GM13977 (cell line): ENCODE measurements around the gene SSX3.
"Not testable (repeated sequence)": the region's sequence is repeated elsewhere in the genome, so short reads cannot be mapped to it uniquely, and the experiment has no call there.

Source experiments
- DNase-seq: peaks from one replicate; pipeline ENCODE4 v3.0.0; 2012; ENCODE audit warnings: low spot score
- in situ Hi-C: fragments of 300-500 bp; cut with MboI; formaldehyde crosslinking; loops from one replicate; pipeline ENCODE4 v1.12.0; 2022; ENCODE audit warnings: low sequenced_read_pairs, low pct_unique_long_range_greater_than_20kb, mixed read lengths, inconsistent platforms; ENCODE audit not compliant: unreplicated experiment
- TF ChIP-seq, protein P1 (sequence below): IDR thresholded peaks from 2 replicates; pipeline ENCODE4 v1.5.1; 2012; ENCODE audit warnings: mild to moderate bottlenecking, control low read depth; ENCODE audit not compliant: insufficient read depth; ENCODE audit errors: extremely low read depth, missing control alignments

Gene SSX3, protein sequence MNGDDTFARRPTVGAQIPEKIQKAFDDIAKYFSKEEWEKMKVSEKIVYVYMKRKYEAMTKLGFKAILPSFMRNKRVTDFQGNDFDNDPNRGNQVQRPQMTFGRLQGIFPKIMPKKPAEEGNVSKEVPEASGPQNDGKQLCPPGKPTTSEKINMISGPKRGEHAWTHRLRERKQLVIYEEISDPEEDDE

DNA sequence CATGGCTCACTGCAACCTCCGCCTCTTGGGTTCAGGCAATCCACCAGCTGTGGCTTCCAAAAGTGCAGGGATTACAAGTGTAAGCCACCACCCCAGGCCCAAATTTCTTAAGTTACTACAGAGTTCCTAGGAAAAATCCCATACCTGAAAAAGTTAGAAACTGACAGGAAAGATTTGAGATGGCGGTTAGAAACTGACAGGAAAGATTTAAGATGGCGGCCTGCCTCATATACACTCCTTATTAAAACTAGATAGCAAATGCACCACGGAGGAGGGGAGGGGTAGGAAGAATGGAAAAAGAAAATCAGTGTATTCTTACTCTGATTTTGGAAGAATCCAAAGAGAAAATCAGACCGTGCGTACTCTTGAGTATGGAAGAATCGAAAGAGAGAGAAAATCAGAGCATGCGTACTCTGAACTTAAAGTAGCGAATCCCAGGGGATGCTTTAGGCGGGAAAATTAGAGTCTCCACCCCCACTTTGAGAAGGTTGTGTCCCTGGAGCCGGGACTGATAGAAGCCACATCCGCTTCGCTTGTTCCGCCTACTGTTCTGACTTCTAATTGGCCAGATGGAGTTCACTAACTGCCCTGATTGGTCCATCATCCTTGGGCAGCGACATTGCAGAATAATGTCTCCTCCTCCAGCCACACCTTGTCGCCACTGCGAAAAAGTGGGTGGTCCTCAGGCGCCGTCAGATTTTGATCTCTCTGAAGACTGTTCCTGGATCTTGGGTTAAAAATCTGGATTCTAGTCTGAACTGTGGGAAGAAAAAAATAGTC is at the start of gene SSX3:
Gene SSX3 (minus strand): TSS at position 389 of the 780 bp plus-strand sequence. CDS start 1,454 bp downstream, outside the sequence.
- in situ Hi-C loops, DNase-seq: not testable (repeated sequence)

DNA sequence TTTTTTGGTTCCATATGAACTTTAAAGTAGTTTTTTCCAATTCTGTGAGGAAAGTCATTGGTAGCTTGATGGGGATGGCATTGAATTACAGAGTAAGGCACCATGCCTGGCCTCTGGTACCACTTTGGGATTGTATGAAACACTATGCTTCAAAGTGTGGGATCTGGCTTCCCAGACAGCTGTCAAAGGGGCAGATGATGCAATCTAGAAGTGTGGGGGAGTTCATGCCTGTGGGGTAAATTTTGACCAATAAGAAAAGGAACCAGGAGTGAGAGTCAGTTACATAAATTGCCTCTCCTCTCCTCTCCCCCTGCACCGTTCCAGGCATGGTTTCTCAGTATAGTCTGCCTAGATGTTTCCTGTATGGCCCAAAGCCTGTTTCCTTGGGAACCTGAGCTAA is 41.3 kb upstream of the SSX3 start:
- DNase-seq, in situ Hi-C loops: not testable (repeated sequence)

DNA sequence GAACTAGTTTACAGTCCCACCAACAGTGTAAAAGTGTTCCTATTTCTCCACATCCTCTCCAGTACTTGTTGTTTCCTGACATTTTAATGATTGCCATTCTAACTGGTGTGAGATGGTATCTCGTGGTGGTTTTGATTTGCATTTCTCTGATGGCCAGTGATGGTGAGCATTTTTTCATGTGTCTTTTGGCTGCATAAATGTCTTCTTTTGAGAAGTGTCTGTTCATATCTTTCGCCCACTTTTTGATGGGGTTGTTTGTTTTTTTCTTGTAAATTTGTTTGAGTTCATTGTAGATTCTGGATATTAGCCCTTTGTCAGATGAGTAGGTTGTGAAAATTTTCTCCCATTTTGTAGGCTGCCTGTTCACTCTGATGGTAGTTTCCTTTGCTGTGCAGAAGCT is 40.4 kb upstream of the SSX3 start:
- in situ Hi-C loops, DNase-seq: not testable (repeated sequence)

DNA sequence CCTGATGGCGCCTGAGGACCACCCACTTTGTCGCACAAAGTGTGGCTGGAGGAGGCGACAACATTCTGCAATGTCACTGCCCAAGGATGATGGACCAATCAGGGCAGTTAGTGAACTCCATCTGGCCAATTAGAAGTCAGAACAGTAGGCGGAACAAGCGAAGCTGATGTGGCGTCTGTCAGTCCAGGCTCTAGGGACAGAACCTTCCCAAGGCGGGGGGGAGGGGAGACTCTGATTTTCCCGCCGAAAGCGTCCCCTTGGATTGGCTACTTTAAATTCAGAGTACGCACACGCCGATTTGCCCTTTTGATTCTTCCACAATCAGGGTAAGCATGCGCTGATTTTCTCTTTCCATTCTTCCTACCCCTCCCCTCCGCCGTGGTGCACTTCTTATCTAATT is 26.7 kb upstream of the SSX3 start, which contains the start of gene SSX4:
Gene SSX4 (plus strand): TSS at position 301 of the 400 bp plus-strand sequence. CDS start 515 bp downstream, outside the sequence.
- DNase-seq, in situ Hi-C loops: not testable (repeated sequence)

DNA sequence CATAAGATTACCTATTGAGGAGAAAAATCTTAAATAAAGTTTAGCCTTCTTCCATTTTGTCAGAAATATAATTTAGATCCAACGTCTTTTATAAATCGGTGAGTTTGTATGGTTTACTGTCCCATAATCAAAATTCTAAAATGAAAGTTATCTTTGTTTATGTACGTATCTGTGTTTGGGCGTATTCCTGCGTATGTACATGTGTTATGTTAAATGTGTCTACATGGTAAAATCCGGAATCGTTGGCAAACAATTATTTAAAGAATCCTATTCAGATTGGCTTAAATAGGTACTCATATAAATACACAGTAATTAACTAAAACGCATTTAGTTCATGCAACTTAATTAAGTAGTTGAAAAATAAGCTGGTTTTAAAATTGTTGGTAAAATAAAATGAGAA is 13.9 kb upstream of the SSX3 start:
- in situ Hi-C loops, DNase-seq: not testable (repeated sequence)

DNA sequence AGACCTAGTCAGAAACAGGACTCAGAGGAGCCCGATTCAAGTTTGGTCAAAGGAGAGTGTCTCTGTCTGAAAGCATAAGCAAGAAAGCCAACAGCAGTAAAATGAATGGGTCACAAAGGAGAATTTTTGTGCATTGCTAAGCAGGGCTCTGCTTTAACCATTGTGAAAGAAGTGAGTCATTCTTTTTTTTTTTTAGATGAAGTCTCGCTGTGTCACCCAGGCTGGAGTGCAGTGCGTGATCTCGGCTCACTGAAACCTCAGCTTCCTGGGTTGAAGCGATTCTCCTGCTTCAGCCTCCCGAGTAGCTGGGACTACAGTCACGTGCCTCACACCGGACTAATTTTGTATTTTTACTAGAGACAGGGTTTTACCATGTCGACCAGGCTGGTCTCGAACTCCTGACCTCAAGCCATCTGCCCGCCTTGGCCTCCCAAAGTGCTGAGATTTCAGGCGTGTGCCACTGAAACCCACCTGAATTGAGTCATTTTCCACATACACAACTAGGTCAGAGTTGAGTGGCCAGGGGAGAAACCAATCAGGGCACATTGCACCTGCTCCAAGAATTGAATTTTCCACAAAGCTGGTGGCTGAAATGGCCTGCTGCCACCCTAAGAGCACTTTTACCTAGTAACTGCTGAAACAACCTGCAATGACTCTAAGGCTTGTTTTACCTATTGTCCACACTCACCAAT is 11.4 kb upstream of the SSX3 start:
- in situ Hi-C loops, DNase-seq: not testable (repeated sequence)

DNA sequence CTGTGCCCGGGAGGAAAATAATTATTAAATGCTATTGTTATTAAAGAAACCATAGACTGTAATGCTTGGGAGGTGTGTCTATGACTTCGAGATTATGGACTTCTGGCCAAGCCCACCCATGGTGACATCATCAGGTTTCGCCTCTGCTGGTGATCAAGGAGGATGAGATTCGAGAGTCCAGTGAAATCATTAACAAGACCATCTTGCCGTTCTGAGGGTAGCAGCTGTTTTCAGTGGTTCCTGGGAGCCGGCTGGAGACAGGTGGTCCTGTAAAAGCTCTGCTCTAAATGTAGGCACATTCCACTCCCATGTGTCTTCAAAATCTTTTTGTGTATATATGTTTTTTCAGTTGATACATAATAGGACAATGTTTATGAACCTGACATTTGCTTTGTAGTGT is 2.8 kb upstream of the SSX3 start:
- in situ Hi-C loops, DNase-seq: not testable (repeated sequence)

DNA sequence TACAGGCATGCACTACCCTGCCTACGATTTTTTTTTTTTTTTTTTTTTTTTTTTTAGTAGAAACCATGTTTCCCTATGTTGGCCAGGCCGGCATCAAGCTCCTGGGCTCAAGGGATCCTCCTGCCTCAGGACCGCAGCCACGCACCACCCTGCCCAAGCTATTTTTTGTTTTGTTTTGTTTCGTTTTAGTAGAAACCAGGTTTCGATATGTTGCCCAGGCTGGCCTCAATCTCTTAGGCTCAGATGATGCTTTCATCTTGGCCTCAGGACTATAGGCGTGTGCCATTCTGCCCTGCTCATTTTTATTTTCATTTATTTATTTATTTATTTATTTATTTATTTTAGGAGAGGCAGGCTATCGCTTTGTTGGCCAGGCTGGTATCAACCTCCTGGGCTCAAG is 1.2 kb upstream of the SSX3 start:
- DNase-seq = no peak
- TF ChIP-seq, protein P1, sequence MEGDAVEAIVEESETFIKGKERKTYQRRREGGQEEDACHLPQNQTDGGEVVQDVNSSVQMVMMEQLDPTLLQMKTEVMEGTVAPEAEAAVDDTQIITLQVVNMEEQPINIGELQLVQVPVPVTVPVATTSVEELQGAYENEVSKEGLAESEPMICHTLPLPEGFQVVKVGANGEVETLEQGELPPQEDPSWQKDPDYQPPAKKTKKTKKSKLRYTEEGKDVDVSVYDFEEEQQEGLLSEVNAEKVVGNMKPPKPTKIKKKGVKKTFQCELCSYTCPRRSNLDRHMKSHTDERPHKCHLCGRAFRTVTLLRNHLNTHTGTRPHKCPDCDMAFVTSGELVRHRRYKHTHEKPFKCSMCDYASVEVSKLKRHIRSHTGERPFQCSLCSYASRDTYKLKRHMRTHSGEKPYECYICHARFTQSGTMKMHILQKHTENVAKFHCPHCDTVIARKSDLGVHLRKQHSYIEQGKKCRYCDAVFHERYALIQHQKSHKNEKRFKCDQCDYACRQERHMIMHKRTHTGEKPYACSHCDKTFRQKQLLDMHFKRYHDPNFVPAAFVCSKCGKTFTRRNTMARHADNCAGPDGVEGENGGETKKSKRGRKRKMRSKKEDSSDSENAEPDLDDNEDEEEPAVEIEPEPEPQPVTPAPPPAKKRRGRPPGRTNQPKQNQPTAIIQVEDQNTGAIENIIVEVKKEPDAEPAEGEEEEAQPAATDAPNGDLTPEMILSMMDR = no peak
- in situ Hi-C loops = no loop called here

DNA sequence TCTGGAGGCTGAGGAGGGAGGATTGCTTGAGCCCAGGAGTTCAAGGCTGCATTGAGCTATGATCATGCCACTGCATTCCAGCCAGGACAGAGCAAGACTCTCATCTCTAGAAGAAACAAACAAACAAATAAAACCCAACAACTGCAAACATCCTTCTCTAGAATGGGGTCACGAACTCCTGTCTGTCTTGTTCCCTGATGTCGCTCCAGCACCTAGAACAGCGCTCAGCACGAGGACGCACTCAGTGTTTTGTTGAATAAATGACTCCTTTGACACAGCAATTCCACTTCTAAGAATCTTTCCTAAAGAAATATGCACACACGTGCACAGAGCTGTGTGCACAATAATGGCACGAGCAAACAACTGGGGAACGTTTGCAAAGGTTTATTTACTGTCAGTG is 10.4 kb downstream of the SSX3 start:
- in situ Hi-C loops, DNase-seq: not testable (repeated sequence)

DNA sequence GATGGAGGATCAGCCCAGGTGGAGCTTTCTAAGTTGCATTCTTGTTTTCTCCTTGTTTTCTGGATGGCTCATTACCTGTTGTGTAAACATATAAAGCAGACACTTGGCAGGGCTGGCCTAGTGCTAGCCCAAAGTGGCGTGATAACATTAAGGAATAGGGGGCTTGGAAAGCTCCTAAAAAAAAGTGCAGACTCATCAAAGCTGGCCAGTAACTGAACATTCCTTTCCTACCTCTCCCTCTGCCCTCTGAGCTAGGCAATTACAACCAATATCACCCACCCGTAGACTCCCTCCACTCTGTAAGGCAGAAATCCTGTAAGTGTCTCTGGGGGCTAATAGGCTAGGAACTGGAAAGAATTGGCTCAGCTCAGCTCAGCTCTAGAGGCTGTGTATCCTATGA is 42.5 kb downstream of the SSX3 start:
- DNase-seq, in situ Hi-C loops: not testable (repeated sequence)

DNA sequence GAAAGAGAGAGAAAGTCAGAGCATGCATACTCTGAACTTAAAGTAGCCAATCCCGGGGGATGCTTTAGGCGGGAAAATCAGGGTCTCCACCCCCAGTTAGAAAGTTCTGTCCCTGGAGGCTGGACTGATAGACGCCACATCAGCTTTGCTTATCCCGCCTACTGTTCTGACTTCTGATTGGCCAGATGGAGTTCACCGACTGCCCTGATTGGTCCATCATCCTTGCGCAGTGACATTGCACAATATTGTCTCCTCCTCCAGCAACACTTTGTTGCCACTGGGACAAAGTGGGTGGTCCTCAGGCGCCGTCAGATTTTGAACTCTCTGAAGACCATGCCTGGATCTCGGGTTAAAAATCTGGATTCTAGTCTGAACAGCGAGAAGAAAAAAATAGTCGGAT is 50.3 kb downstream of the SSX3 start:
- in situ Hi-C loops = no loop called here
- TF ChIP-seq, protein P1 = no peak
- no peak for DNase-seq
